ENCODE results near the gene GABARAPL2. TPM values are rescaled to one million over a fixed set of nuclear protein-coding genes. Genes with fewer than 3 reads are reported as not detected.

Gene GABARAPL2
- polyA plus RNA-seq, 1 donor from 2014 or later, result 344 TPM

DNA sequence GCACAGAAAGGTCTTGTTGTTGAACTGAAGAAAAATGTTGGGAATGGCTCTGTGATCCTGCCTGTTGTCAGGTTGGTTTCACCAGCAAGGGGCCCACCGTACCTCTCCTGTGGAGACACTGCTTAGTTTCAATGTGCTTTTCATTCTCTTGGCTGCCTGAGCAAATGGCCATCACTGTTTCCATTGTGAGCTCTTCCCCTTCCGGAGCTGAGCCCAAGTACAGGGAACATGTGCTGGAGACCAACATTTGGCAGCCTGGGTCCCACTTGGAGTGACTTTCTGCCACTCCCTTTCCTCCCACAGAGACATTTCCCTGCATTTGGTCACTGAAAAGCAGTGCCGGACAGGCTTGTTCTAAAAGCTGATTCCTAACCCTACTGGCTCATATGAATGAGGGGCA, 23.1 kb downstream of the GABARAPL2 start:
- Histone ChIP-seq H4K20me1 (ENCODE audit: insufficient read depth) (no peaks in the 10 kb centered on the region), H3K27ac (ENCODE audit: low read length) (no peak overlapping the region), H3K79me2 (replicated peaks; ENCODE audit: insufficient read depth, low read length) (no peaks in the 10 kb centered on the region), H3K4me3 (ENCODE audit: low read length) (no peak overlapping the region), H3K9me3 (ENCODE audit: low read length) (no peaks in the 10 kb centered on the region), H3K4me2 (ENCODE audit: low read length) (no peak overlapping the region), H3K9ac (ENCODE audit: low read length) (no peak overlapping the region), H3K9me2 (ENCODE audit: insufficient read depth, low read length) (no peaks in the 10 kb centered on the region), H3K36me3 (ENCODE audit: insufficient read depth, low read length) (peaks cover 5% of the 10 kb centered on the region), H2AFZ (ENCODE audit: low read depth, low read length) (no peak overlapping the region), H3K27me3 (ENCODE audit: insufficient read depth, low read depth, low read length) (no peaks in the 10 kb centered on the region), H3F3A (ENCODE audit: insufficient read depth, low read length, poor library complexity, severe bottlenecking) (no peaks in the 10 kb centered on the region)
- no peak for TF ChIP-seq TAF1 (IDR thresholded peaks at IDR 0.05; ENCODE audit: low read depth)
- TF ChIP-seq EP300 (conservative IDR thresholded peaks at IDR 0.05; ENCODE audit: poor library complexity, severe bottlenecking), result no peak
- TF ChIP-seq EZH2 (IDR thresholded peaks at IDR 0.05; ENCODE audit: borderline replicate concordance, insufficient read depth, low read length, poor library complexity, severe bottlenecking), result no peak
- TF ChIP-seq, protein P1, sequence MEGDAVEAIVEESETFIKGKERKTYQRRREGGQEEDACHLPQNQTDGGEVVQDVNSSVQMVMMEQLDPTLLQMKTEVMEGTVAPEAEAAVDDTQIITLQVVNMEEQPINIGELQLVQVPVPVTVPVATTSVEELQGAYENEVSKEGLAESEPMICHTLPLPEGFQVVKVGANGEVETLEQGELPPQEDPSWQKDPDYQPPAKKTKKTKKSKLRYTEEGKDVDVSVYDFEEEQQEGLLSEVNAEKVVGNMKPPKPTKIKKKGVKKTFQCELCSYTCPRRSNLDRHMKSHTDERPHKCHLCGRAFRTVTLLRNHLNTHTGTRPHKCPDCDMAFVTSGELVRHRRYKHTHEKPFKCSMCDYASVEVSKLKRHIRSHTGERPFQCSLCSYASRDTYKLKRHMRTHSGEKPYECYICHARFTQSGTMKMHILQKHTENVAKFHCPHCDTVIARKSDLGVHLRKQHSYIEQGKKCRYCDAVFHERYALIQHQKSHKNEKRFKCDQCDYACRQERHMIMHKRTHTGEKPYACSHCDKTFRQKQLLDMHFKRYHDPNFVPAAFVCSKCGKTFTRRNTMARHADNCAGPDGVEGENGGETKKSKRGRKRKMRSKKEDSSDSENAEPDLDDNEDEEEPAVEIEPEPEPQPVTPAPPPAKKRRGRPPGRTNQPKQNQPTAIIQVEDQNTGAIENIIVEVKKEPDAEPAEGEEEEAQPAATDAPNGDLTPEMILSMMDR (IDR thresholded peaks at IDR 0.05; ENCODE audit: poor library complexity, severe bottlenecking), result no peak
- TF ChIP-seq SMC3 (conservative IDR thresholded peaks at IDR 0.05; ENCODE audit: poor library complexity), result no peak
- TF ChIP-seq, protein P2, sequence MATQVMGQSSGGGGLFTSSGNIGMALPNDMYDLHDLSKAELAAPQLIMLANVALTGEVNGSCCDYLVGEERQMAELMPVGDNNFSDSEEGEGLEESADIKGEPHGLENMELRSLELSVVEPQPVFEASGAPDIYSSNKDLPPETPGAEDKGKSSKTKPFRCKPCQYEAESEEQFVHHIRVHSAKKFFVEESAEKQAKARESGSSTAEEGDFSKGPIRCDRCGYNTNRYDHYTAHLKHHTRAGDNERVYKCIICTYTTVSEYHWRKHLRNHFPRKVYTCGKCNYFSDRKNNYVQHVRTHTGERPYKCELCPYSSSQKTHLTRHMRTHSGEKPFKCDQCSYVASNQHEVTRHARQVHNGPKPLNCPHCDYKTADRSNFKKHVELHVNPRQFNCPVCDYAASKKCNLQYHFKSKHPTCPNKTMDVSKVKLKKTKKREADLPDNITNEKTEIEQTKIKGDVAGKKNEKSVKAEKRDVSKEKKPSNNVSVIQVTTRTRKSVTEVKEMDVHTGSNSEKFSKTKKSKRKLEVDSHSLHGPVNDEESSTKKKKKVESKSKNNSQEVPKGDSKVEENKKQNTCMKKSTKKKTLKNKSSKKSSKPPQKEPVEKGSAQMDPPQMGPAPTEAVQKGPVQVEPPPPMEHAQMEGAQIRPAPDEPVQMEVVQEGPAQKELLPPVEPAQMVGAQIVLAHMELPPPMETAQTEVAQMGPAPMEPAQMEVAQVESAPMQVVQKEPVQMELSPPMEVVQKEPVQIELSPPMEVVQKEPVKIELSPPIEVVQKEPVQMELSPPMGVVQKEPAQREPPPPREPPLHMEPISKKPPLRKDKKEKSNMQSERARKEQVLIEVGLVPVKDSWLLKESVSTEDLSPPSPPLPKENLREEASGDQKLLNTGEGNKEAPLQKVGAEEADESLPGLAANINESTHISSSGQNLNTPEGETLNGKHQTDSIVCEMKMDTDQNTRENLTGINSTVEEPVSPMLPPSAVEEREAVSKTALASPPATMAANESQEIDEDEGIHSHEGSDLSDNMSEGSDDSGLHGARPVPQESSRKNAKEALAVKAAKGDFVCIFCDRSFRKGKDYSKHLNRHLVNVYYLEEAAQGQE (IDR thresholded peaks at IDR 0.05; ENCODE audit: borderline replicate concordance), result no peak
- TF ChIP-seq POLR2AphosphoS5 (IDR thresholded peaks at IDR 0.05), result no peak
- no peak for TF ChIP-seq RAD21 (conservative IDR thresholded peaks at IDR 0.05)
- TF ChIP-seq MXI1 (conservative IDR thresholded peaks at IDR 0.05; ENCODE audit: poor library complexity, severe bottlenecking), result no peak

DNA sequence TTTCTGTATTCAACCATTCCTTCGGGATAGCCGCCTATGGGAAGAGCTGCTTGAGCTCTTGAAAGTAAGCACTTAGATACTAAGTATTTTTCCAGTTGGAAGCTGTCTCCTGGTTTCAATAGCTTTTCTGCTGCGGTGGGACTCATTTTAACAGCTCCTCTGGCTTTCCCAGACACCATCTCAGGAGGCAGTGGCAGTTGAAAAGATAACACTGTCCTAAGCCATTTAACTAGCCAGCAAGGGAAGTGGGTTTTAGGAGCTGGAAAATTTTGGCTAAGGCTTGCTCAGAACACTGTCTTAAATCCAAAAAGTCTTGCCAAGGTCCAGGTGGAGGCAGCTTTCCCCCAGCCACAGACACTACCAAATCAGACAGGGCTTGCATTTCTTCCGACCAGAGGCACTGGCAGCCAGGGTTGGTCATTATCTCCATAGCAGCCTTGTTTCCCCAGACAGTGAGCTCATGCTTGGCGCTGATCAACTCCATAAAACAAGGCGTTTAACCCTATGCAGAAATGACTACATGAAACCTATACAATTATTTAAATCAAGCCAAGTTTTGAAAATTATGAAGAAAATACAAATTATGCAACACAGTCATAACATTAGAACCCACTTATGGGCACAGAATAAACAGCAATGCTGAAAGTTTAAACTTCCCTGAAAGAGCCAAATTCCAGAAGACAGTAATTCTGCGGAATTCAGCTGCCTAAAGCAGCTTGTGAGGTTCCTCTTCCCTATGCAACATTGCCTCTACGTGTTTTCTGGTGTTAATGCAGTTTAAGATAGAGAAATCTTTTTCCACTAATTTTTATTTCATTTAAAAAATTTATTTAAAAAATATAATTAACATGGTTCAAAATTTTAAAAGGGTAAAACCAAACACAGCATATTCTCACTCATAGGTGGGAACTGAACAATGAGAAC, 25.0 kb downstream of the GABARAPL2 start:
- Histone ChIP-seq H3K79me2 (replicated peaks; ENCODE audit: insufficient read depth, low read length) (no peaks in the 10 kb centered on the region), H3K9me3 (ENCODE audit: low read length) (no peaks in the 10 kb centered on the region), H3K27me3 (ENCODE audit: insufficient read depth, low read depth, low read length) (no peaks in the 10 kb centered on the region), H3K9ac (ENCODE audit: low read length) (no peak overlapping the region), H3F3A (ENCODE audit: insufficient read depth, low read length, poor library complexity, severe bottlenecking) (no peaks in the 10 kb centered on the region), H2AFZ (ENCODE audit: low read depth, low read length) (no peak overlapping the region), H3K4me2 (ENCODE audit: low read length) (no peak overlapping the region), H3K9me2 (ENCODE audit: insufficient read depth, low read length) (no peaks in the 10 kb centered on the region), H4K20me1 (ENCODE audit: insufficient read depth) (no peaks in the 10 kb centered on the region), H3K4me3 (ENCODE audit: low read length) (no peak overlapping the region), H3K36me3 (ENCODE audit: insufficient read depth, low read length) (peaks cover 5% of the 10 kb centered on the region), H3K27ac (ENCODE audit: low read length) (no peak overlapping the region)
- no peak for TF ChIP-seq RAD21 (conservative IDR thresholded peaks at IDR 0.05)
- TF ChIP-seq EP300 (conservative IDR thresholded peaks at IDR 0.05; ENCODE audit: poor library complexity, severe bottlenecking), result no peak
- TF ChIP-seq SMC3 (conservative IDR thresholded peaks at IDR 0.05; ENCODE audit: poor library complexity), result no peak
- TF ChIP-seq TAF1 (IDR thresholded peaks at IDR 0.05; ENCODE audit: low read depth), result no peak
- TF ChIP-seq, protein P1 (IDR thresholded peaks at IDR 0.05; ENCODE audit: poor library complexity, severe bottlenecking), result no peak
- no peak for TF ChIP-seq EZH2 (IDR thresholded peaks at IDR 0.05; ENCODE audit: borderline replicate concordance, insufficient read depth, low read length, poor library complexity, severe bottlenecking)
- TF ChIP-seq MXI1 (conservative IDR thresholded peaks at IDR 0.05; ENCODE audit: poor library complexity, severe bottlenecking), result no peak
- TF ChIP-seq, protein P2 (IDR thresholded peaks at IDR 0.05; ENCODE audit: borderline replicate concordance), result no peak
- no peak for TF ChIP-seq POLR2AphosphoS5 (IDR thresholded peaks at IDR 0.05)

Measured in neural cell (in vitro differentiated cells).